CD8-positive, alpha-beta memory T cell (primary cell): ENCODE results near the gene CORO2B. TPM values are rescaled to one million over a fixed set of nuclear protein-coding genes. Genes with fewer than 3 reads are reported as not detected.
"Not testable (repeated sequence)": the region's sequence is repeated elsewhere in the genome, so short reads cannot be mapped to it uniquely, and the experiment has no call there.

Experiments used
- CTCF ChIA-PET: fragments of 350-600 bp; sonication (Branson Sonifier 250); formaldehyde crosslinking; loops from one replicate; lab custom pipeline; 2021; ENCODE audit warnings: antibody characterized with exemption; lab: Charles Lee
- POLR2A ChIA-PET: fragments of 350-600 bp; sonication (Branson Sonifier 250); formaldehyde crosslinking; loops from one replicate; lab custom pipeline; 2021; ENCODE audit warnings: antibody characterized with exemption; lab: Charles Lee
- DNase-seq, 5 donors: peaks; one replicate each; pipeline versions ENCODE4 v3.0.0 to v3.0.0-alpha.2; 2020 to 2022; ENCODE audit warnings: mixed read lengths in 1 of 5
- H3K27ac ChIP-seq: one replicate; pipeline ENCODE4 v1.7.0; 2013; ENCODE audit warnings: low read depth, mild to moderate bottlenecking, low read length, moderate library complexity
- H3K27me3 ChIP-seq: 2 replicates; pipeline ENCODE4 v1.7.0; 2013; ENCODE audit warnings: low read length, mild to moderate bottlenecking; ENCODE audit not compliant: insufficient read depth, poor library complexity, severe bottlenecking
- H3K36me3 ChIP-seq: 2 replicates; pipeline ENCODE4 v1.7.0; 2013; ENCODE audit warnings: mild to moderate bottlenecking, low read length, moderate library complexity; ENCODE audit not compliant: insufficient read depth
- H3K4me1 ChIP-seq: 2 replicates; pipeline ENCODE4 v1.7.0; 2013; ENCODE audit warnings: mild to moderate bottlenecking, low read length, moderate library complexity; ENCODE audit not compliant: insufficient read depth
- H3K4me3 ChIP-seq: 2 replicates; pipeline ENCODE4 v1.7.0; 2013; ENCODE audit warnings: mild to moderate bottlenecking, low read length
- H3K9me3 ChIP-seq: 2 replicates; pipeline ENCODE4 v1.7.0; 2013; ENCODE audit warnings: mild to moderate bottlenecking, low read length
- H3K27ac Mint-ChIP-seq, 8 donors: one replicate each; pipeline ENCODE4 v1.8.0; 2020 to 2021; ENCODE audit warnings: mixed read lengths in 8 of 8, mild to moderate bottlenecking in 6 of 8, inconsistent platforms in 3 of 8, moderate library complexity in 3 of 8
- H3K27me3 Mint-ChIP-seq, 2 donors: one replicate each; pipeline ENCODE4 v1.8.0; 2020 to 2021; ENCODE audit warnings: mixed read lengths in 2 of 2, mild to moderate bottlenecking in 1 of 2, moderate library complexity in 1 of 2
- H3K36me3 Mint-ChIP-seq, 3 donors: one replicate each; pipeline ENCODE4 v1.8.0; 2020 to 2021; ENCODE audit warnings: mixed read lengths in 3 of 3, inconsistent platforms in 1 of 3, mild to moderate bottlenecking in 1 of 3
- H3K4me1 Mint-ChIP-seq, 3 donors: one replicate each; pipeline ENCODE4 v1.8.0; 2020 to 2021; ENCODE audit warnings: mixed read lengths in 3 of 3, inconsistent platforms in 1 of 3, mild to moderate bottlenecking in 1 of 3
- H3K4me3 Mint-ChIP-seq, 7 donors: one replicate each; pipeline ENCODE4 v1.8.0; 2020 to 2021; ENCODE audit warnings: mixed read lengths in 7 of 7, mild to moderate bottlenecking in 6 of 7, moderate library complexity in 4 of 7, inconsistent platforms in 2 of 7
- H3K9me3 Mint-ChIP-seq, 5 donors: one replicate each; pipeline ENCODE4 v1.8.0; 2020 to 2022; ENCODE audit warnings: mixed read lengths in 5 of 5, mild to moderate bottlenecking in 3 of 5, moderate library complexity in 2 of 5, inconsistent platforms in 1 of 5
- polyA plus RNA-seq: library from polyadenylated mRNA; unstranded; fragments of 300-500 nt; fragmentation: Illumina TruSeq; gene quantifications from one replicate; pipeline ENCODE4 v1.2.3, GENCODE V29; 2021
- total RNA-seq, 2 experiments: library from RNA; stranded (reverse); gene quantifications; one replicate each; pipeline ENCODE4 v1.2.3, GENCODE V29; 2021

The CORO2B gene
- total and polyA plus RNA-seq, 3 experiments from 2014 or later, result not detected

DNA sequence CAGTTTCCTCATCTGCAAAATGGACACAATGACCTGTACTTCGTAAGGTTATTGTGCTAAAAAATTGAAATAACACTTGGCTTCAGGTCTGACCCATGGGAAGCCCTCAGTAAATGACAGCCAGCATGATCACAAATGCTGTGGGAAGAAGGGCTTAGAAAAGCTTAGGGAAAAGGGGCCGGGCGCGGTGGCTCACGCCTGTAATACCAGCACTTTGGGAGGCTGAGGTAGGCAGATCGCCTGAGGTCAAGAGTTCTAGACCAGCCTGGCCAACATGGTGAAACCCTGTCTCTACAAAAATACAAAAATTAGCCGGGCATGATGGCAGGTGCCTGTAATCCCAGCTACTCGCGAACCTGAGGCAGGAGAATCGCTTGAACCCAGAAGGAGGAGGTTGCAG is 102.0 kb downstream of the CORO2B start:
- H3K4me3 ChIP-seq, H3K9me3 Mint-ChIP-seq, H3K36me3 Mint-ChIP-seq, H3K4me3 Mint-ChIP-seq, H3K9me3 ChIP-seq, H3K27ac Mint-ChIP-seq, DNase-seq, H3K4me1 ChIP-seq, H3K27ac ChIP-seq, POLR2A ChIA-PET, H3K36me3 ChIP-seq, CTCF ChIA-PET, H3K4me1 Mint-ChIP-seq, H3K27me3 ChIP-seq: not testable (repeated sequence)
- H3K27me3 Mint-ChIP-seq, result peaks cover 5 to 13% of the 10 kb centered on the region in 2 donors

DNA sequence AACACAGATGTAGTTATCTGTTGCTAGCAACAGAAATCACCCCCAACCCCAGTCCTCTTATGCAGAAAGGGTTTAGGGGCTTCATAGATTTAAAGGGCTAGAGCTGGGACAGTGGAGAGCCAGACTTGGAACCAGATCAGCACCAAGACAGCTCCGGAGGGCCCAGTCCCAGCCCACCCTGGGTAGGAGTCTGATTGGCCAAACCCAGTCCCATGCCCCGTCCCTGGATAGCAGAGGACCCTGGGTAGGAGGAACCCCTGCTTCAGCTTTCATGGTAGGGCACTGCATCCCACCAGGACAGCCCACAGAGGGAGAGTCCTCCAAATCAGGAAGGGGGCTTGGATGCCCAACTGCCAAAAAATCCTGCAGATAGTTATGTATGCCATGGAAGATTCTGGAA is 103.0 kb downstream of the CORO2B start:
- H3K27ac ChIP-seq, result no peak overlapping the region
- no peaks in the 10 kb centered on the region for H3K4me1 ChIP-seq
- no peaks in the 10 kb centered on the region for H3K36me3 ChIP-seq
- H3K27me3 ChIP-seq, result no peaks in the 10 kb centered on the region
- DNase-seq, result no peak
- H3K4me1 Mint-ChIP-seq, result no peaks in the 10 kb centered on the region
- CTCF ChIA-PET, result no interaction called here
- no peak overlapping the region for H3K4me3 ChIP-seq
- H3K36me3 Mint-ChIP-seq, result no peaks in the 10 kb centered on the region
- H3K9me3 ChIP-seq, result no peaks in the 10 kb centered on the region
- POLR2A ChIA-PET, result no interaction called here
- H3K27me3 Mint-ChIP-seq, result peaks cover 5 to 13% of the 10 kb centered on the region in 2 donors
- H3K4me3 Mint-ChIP-seq, result no peak overlapping the region
- no peak overlapping the region for H3K27ac Mint-ChIP-seq
- H3K9me3 Mint-ChIP-seq, result no peaks in the 10 kb centered on the region

DNA sequence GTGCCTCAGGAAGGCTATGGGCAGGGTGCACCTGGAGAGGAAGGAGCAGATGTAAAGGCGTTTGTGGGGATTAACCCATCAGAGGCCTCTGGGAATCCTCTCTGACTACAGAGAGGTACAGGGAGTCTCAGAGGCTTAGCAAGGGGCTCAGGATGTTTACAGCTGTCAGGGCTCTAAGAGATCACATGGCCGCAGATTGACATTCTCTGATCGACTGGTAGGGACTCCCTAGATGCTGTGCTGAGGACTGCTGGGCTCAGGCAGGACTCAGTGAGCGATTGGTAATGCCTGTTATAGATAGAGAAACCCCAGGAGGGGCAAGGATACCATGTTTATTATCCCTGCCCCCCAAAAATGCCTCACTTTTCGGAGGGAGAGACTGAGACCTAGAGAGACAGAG is 103.5 kb downstream of the CORO2B start:
- DNase-seq, result no peak
- H3K27ac ChIP-seq, result no peak overlapping the region
- Mint-ChIP-seq H3K4me3 (no peak overlapping the region), H3K9me3 (no peaks in the 10 kb centered on the region), H3K27me3 (peaks cover 5 to 13% of the 10 kb centered on the region in 2 donors), H3K36me3 (no peaks in the 10 kb centered on the region), H3K4me1 (no peaks in the 10 kb centered on the region), H3K27ac (no peak overlapping the region)
- no peaks in the 10 kb centered on the region for H3K4me1 ChIP-seq
- H3K9me3 ChIP-seq, result no peaks in the 10 kb centered on the region
- POLR2A ChIA-PET, result no interaction called here
- CTCF ChIA-PET, result interaction anchor here (1.9 kb wide), 1 partner anchor 8 kb away, joined by 9 read pairs; no protein-coding TSS in a partner anchor
- no peaks in the 10 kb centered on the region for H3K27me3 ChIP-seq
- no peak overlapping the region for H3K4me3 ChIP-seq
- no peaks in the 10 kb centered on the region for H3K36me3 ChIP-seq

DNA sequence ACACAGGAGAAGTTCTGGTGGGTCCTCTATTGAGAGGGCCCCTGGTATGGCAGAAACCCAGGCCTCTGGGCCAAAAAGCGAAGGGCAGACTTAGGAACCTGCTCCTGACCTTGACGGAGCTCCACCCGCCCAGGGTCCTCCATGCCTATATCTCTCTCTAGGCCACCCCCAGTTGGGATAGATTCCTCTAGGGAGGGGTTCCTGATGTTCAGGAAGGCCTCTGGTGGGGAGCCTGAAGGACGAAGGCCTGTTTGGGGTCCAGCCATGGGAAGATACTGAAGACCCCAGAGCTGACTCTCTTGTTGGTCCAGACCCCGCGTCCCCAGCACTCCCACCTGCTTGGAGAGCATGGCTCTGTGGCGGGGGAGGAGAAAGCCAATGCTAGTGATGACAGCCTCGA is 104.2 kb downstream of the CORO2B start:
- ChIA-PET POLR2A (no interaction called here), CTCF (interaction anchor here (1.9 kb wide), 1 partner anchor 9 kb away, joined by 9 read pairs; no protein-coding TSS in a partner anchor)
- DNase-seq, result no peak
- Mint-ChIP-seq H3K4me1 (no peaks in the 10 kb centered on the region), H3K27ac (no peak overlapping the region), H3K4me3 (no peak overlapping the region), H3K36me3 (no peaks in the 10 kb centered on the region), H3K27me3 (peaks cover 5 to 13% of the 10 kb centered on the region in 2 donors), H3K9me3 (no peaks in the 10 kb centered on the region)
- no peaks in the 10 kb centered on the region for H3K4me1 ChIP-seq
- no peaks in the 10 kb centered on the region for H3K27me3 ChIP-seq
- H3K36me3 ChIP-seq, result no peaks in the 10 kb centered on the region
- H3K9me3 ChIP-seq, result no peaks in the 10 kb centered on the region
- H3K27ac ChIP-seq, result no peak overlapping the region
- no peak overlapping the region for H3K4me3 ChIP-seq

DNA sequence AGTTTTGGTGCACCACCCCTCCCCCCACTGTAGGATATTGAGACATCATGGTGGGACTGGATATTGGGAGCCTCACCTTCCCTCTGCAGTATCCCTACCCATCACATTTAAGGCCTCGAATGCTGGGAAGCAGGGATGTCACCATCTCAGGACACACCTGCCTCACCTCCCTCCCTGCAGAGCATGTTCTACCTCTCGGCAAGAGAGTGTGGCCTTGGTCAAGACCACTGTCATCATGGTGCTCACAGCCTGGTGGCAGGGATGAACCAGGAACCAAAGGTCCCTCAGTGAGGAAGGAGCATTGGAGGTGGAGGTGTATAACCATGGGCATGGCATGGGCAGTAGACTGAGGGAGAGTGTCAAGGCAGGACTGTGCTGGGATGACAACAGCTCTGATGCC is 104.8 kb downstream of the CORO2B start:
- Histone ChIP-seq H3K27me3 (no peaks in the 10 kb centered on the region), H3K4me3 (no peak overlapping the region), H3K27ac (no peak overlapping the region), H3K36me3 (no peaks in the 10 kb centered on the region), H3K4me1 (no peaks in the 10 kb centered on the region), H3K9me3 (no peaks in the 10 kb centered on the region)
- H3K27me3 Mint-ChIP-seq, result peaks cover 5 to 13% of the 10 kb centered on the region in 2 donors
- no peaks in the 10 kb centered on the region for H3K9me3 Mint-ChIP-seq
- CTCF ChIA-PET, result interaction anchor here (1.9 kb wide), 1 partner anchor 10 kb away, joined by 9 read pairs; no protein-coding TSS in a partner anchor
- no peaks in the 10 kb centered on the region for H3K4me1 Mint-ChIP-seq
- DNase-seq, result no peak
- POLR2A ChIA-PET, result no interaction called here
- no peaks in the 10 kb centered on the region for H3K36me3 Mint-ChIP-seq
- no peak overlapping the region for H3K4me3 Mint-ChIP-seq
- no peak overlapping the region for H3K27ac Mint-ChIP-seq

DNA sequence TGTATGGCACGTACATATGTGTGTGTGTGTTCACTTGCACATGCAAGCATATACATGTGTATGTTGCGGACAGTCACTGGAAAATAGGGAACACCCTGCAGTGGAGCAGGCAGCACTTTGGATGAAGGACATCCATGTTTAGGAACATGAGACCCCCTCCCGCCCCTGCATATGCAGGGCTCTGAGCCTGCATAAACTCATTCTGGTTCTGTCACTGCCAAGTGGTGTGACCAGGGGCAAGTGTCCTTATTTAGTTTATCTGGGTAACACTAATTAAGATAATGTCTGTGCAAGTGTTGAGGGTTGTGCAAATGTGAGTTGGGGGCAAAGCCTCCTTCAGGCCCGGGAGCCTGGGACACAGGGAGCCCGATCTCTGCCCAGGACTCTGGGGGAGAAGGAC is 105.7 kb downstream of the CORO2B start:
- no peaks in the 10 kb centered on the region for H3K36me3 Mint-ChIP-seq
- POLR2A ChIA-PET, result no interaction called here
- Histone ChIP-seq H3K27me3 (no peaks in the 10 kb centered on the region), H3K27ac (no peak overlapping the region), H3K4me1 (no peaks in the 10 kb centered on the region), H3K36me3 (no peaks in the 10 kb centered on the region), H3K4me3 (no peak overlapping the region), H3K9me3 (no peaks in the 10 kb centered on the region)
- H3K4me3 Mint-ChIP-seq, result no peak overlapping the region
- H3K9me3 Mint-ChIP-seq, result no peaks in the 10 kb centered on the region
- no peaks in the 10 kb centered on the region for H3K4me1 Mint-ChIP-seq
- CTCF ChIA-PET, result no interaction called here
- no peak overlapping the region for H3K27ac Mint-ChIP-seq
- H3K27me3 Mint-ChIP-seq, result peaks cover 5 to 13% of the 10 kb centered on the region in 2 donors
- no peak for DNase-seq

DNA sequence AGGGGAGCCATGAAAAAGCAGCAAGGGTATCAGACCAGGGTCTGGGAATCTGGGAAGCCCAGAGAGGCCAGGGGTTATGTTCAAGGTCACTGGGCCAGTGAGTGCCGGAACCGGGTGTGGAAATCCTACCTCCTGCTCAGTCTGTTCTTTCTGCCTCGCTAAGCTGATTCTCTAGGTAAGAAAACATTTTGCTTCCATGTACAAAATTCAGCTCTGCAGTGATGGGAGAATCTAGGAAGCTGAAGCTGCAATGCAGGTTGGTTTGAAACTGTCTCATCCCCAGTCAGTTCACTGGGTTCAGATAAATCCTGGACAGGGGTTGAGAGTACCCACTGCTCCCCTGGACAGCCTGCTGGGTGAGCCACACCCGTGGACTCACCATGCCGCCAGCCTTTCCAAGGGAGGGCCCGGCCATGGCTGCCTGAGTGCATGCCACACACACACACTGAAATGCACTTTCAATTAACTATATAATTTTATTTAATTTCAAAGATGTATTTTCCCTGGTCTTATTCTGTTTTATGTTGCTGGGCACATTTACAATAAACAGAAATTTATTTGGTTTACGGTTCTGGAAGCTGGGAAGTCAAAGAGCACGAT is 108.4 kb downstream of the CORO2B start:
- H3K9me3 Mint-ChIP-seq, result no peaks in the 10 kb centered on the region
- Histone ChIP-seq H3K27me3 (no peaks in the 10 kb centered on the region), H3K4me1 (no peaks in the 10 kb centered on the region), H3K27ac (no peak overlapping the region), H3K36me3 (no peaks in the 10 kb centered on the region), H3K4me3 (no peak overlapping the region), H3K9me3 (no peaks in the 10 kb centered on the region)
- no peaks in the 10 kb centered on the region for H3K36me3 Mint-ChIP-seq
- DNase-seq, result no peak
- no peak overlapping the region for H3K4me3 Mint-ChIP-seq
- POLR2A ChIA-PET, result no interaction called here
- H3K4me1 Mint-ChIP-seq, result no peaks in the 10 kb centered on the region
- H3K27ac Mint-ChIP-seq, result no peak overlapping the region
- peaks cover 0 to 11% of the 10 kb centered on the region in 2 donors for H3K27me3 Mint-ChIP-seq
- CTCF ChIA-PET, result no interaction called here

DNA sequence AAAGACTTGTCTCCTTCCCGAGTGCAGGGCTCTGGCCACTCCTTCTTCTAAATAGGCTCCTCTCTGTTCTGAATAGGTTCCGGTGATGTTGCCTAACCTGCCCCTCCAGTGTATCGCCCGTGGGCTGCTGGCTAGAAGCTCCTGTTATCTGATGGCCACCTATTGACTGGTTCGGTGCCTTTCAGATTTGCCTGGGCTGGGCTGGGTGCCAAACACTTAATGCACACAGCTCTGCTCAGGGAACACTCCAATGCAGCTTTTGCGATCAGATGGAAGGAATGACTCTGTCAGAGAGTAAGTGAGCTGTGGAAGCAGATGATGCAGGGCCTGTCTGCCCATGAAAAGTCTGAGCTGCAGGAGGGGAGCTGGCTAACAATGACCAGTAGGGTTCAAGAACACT is 112.9 kb downstream of the CORO2B start:
- POLR2A ChIA-PET, result interaction anchor here (0.6 kb wide), 1 partner anchor 1260 kb away, joined by 3 read pairs; no protein-coding TSS in a partner anchor
- Mint-ChIP-seq H3K4me3 (no peak overlapping the region), H3K27me3 (peaks cover 0 to 12% of the 10 kb centered on the region in 2 donors), H3K4me1 (peaks cover 7 to 8% (median 8%) of the 10 kb centered on the region in 3 donors), H3K27ac (no peak overlapping the region), H3K9me3 (no peaks in the 10 kb centered on the region), H3K36me3 (no peaks in the 10 kb centered on the region)
- Histone ChIP-seq H3K4me1 (peaks cover 7% of the 10 kb centered on the region), H3K9me3 (no peaks in the 10 kb centered on the region), H3K4me3 (no peak overlapping the region), H3K27me3 (no peaks in the 10 kb centered on the region), H3K27ac (no peak overlapping the region), H3K36me3 (no peaks in the 10 kb centered on the region)
- CTCF ChIA-PET, result interaction anchor here (1.4 kb wide), 1 partner anchor 18 kb away, joined by 5 read pairs; no protein-coding TSS in a partner anchor
- DNase-seq, result no peak
